AG04449 (cell line): ENCODE results near the gene RPL26.

Experiments
- CTCF ChIA-PET: fragments of 350-600 bp; formaldehyde crosslinking; extraction: SDS; loops from one replicate; lab custom pipeline; 2021; ENCODE audit warnings: antibody characterized with exemption; lab: Yijun Ruan, JAX
- POLR2A ChIA-PET: fragments of 400-600, 350-600 bp; formaldehyde crosslinking; extraction: SDS; loops from one replicate; lab custom pipeline; 2020; ENCODE audit warnings: antibody characterized with exemption, inconsistent platforms; lab: Yijun Ruan, JAX
- DNase-seq: peaks from one replicate; pipeline ENCODE4 v3.0.0-alpha.2; 2010; ENCODE audit warnings: low read depth, low spot score
- H3K4me3 ChIP-seq: 2 replicates; pipeline ENCODE4 v1.5.1; 2011; ENCODE audit warnings: low read depth, mild to moderate bottlenecking, control low read depth, low read length
- TF ChIP-seq, protein P1 (sequence below): IDR thresholded peaks from one replicate; pipeline ENCODE4 v1.5.1; 2011; ENCODE audit warnings: mild to moderate bottlenecking, moderate library complexity, low read length, control low read depth, inconsistent platforms; ENCODE audit not compliant: insufficient read depth; ENCODE audit errors: missing control alignments

Gene RPL26

DNA sequence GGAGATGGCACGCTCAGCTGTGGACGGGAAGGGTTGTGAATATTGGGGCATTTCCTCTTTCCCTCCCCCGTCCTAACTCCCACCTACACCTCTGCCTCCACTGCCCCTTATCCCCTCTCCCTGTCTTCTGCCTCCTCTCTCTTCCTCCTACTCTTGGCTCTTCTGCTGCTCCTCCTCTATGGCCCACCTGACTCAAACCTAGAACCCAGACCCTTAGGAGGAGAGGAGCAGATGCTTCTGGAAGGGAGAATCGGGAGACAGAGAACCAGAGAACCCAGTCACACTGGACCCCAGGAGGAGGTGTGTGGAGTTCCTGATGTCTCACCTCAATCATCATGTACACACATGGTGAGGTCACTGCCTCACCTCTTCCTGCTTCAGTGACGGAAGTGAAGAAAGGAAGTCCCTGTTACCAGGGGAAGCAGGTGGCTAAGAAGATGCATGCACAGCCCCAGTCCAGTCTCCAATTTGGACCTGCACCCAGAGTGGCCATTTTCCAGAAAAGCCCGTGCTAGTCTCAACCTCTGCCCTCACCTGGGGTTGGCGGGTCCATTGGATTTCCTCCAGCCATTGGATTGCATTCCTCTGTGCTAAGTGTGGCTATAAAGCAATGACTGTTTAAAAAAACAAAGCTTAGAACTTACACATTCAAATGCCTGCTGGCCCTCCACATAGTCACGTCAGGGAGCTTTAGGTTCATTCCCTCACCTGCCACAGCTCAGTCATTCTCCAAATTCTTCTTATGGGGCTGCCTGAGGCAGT is 10.7 kb upstream of the RPL26 start:
- H3K4me3 ChIP-seq = no peak overlapping the region
- TF ChIP-seq, protein P1, sequence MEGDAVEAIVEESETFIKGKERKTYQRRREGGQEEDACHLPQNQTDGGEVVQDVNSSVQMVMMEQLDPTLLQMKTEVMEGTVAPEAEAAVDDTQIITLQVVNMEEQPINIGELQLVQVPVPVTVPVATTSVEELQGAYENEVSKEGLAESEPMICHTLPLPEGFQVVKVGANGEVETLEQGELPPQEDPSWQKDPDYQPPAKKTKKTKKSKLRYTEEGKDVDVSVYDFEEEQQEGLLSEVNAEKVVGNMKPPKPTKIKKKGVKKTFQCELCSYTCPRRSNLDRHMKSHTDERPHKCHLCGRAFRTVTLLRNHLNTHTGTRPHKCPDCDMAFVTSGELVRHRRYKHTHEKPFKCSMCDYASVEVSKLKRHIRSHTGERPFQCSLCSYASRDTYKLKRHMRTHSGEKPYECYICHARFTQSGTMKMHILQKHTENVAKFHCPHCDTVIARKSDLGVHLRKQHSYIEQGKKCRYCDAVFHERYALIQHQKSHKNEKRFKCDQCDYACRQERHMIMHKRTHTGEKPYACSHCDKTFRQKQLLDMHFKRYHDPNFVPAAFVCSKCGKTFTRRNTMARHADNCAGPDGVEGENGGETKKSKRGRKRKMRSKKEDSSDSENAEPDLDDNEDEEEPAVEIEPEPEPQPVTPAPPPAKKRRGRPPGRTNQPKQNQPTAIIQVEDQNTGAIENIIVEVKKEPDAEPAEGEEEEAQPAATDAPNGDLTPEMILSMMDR = no peak
- DNase-seq = no peak
- CTCF ChIA-PET = interaction anchor here (0.8 to 2.7 kb wide), 7 partner anchors 10 to 392 kb away, joined by 3 to 14 read pairs (median 10); partner anchors contain the start of gene KRABD2
- POLR2A ChIA-PET = interaction anchor here (0.6 kb wide), 1 partner anchor 9 kb away, joined by 3 read pairs; no protein-coding TSS in a partner anchor

GRCh38 chr17:8392674-8393469 is 9.9 kb upstream of the RPL26 start:
- TF ChIP-seq, protein P1 = no peak
- ChIA-PET CTCF (interaction anchor here (0.7 to 2.1 kb wide), 5 partner anchors 9 to 392 kb away, joined by 3 to 10 read pairs (median 4); partner anchors contain the start of gene KRABD2), POLR2A (no interaction called here)
- DNase-seq = no peak
- H3K4me3 ChIP-seq = no peak overlapping the region

- TF ChIP-seq, protein P1 = no peak
- POLR2A ChIA-PET = no interaction called here
- H3K4me3 ChIP-seq = no peak overlapping the region
- CTCF ChIA-PET = interaction anchor here (1.1 to 2.1 kb wide), 4 partner anchors 10 to 18 kb away, joined by 3 to 10 read pairs (median 6); partner anchors contain the start of genes KRABD2 and RPL26
- DNase-seq = no peak
Observed at GRCh38 chr17:8392274-8392673, 9.3 kb upstream of the RPL26 start.

GRCh38 chr17:8391711-8392110 is 8.7 kb upstream of the RPL26 start:
- H3K4me3 ChIP-seq = no peak overlapping the region
- POLR2A ChIA-PET = no interaction called here
- TF ChIP-seq, protein P1 = no peak
- no peak for DNase-seq
- CTCF ChIA-PET = interaction anchor here (1.1 to 2.1 kb wide), 4 partner anchors 9 to 18 kb away, joined by 3 to 10 read pairs (median 6); partner anchors contain the start of genes KRABD2 and RPL26

- POLR2A ChIA-PET = no interaction called here
- TF ChIP-seq, protein P1 = no peak
- CTCF ChIA-PET = interaction anchor here (1.8 to 3.7 kb wide), 3 partner anchors 11 to 398 kb away, joined by 4 to 10 read pairs (median 4); no protein-coding TSS in a partner anchor
- no peak for DNase-seq
- H3K4me3 ChIP-seq = no peak overlapping the region
Observed at GRCh38 chr17:8387914-8388651, 5.1 kb upstream of the RPL26 start.
